Hepatocyte (in vitro differentiated cells): ENCODE measurements around the gene HS3ST4.

ENCODE experiments used
- CTCF ChIP-seq: fragments of 200-600 bp; sonication (generic); IDR thresholded peaks from 2 replicates; pipeline ENCODE4 v1.5.1; 2016; ENCODE audit warnings: antibody characterized with exemption, mild to moderate bottlenecking; ENCODE audit not compliant: poor library complexity
- EZH2 ChIP-seq: fragments of 200-600 bp; sonication (generic); IDR thresholded peaks from 2 replicates; pipeline ENCODE4 v1.6.1; 2016; ENCODE audit warnings: antibody characterized with exemption, mild to moderate bottlenecking, borderline replicate concordance

- TF ChIP-seq CTCF = no peak
- peak; percentile 18 for TF ChIP-seq EZH2
Measured at GRCh38 chr16:25692742-25693508, 1.2 kb downstream of the HS3ST4 start.
